IMR-90 (cell line): ENCODE measurements around the gene ANKUB1. TPM values are rescaled to one million over a fixed set of nuclear protein-coding genes. Genes with fewer than 3 reads are reported as not detected.

Experiments
- ATAC-seq: fragments of 200-7000 bp; cut with Tn5 transposase; 2 replicates; pipeline ENCODE4 v1.9.1; 2020; ENCODE audit warnings: low read depth, mild to moderate bottlenecking, moderate library complexity
- BruUV-seq: library from RNA; stranded (reverse); fragments of 400-500 nt; replicated peaks from 2 replicates; lab custom pipeline; 2021; lab: Mats Ljungman, UMichigan
- CTCF ChIA-PET: fragments of 300-600 bp; formaldehyde crosslinking; extraction: SDS; loops from one replicate; lab custom pipeline; 2021; ENCODE audit warnings: antibody characterized with exemption; lab: Yijun Ruan, JAX
- POLR2A ChIA-PET: fragments of 300-600 bp; sonication (Branson Sonifier 250); formaldehyde crosslinking; loops from one replicate; lab custom pipeline; 2022; ENCODE audit warnings: antibody characterized with exemption; ENCODE audit not compliant: unreplicated experiment; lab: Charles Lee
- DNase-seq: peaks from one replicate; pipeline ENCODE4 v3.0.0; 2013
- H2AFZ ChIP-seq: replicated peaks from 2 replicates; pipeline ENCODE3; 2013; ENCODE audit warnings: low read length, mild to moderate bottlenecking; ENCODE audit not compliant: poor library complexity
- H2AK5ac ChIP-seq: 2 replicates; pipeline ENCODE4 v1.6.1; 2013; ENCODE audit warnings: low read depth, low read length, inconsistent platforms
- H2AK9ac ChIP-seq: replicated peaks from 2 replicates; pipeline ENCODE3; 2013; ENCODE audit warnings: mild to moderate bottlenecking, low read depth, low read length, moderate library complexity; ENCODE audit not compliant: poor library complexity
- H2BK120ac ChIP-seq: 2 replicates; pipeline ENCODE4 v1.6.1; 2013; ENCODE audit warnings: low read depth, low read length, inconsistent platforms
- H2BK15ac ChIP-seq: 3 replicates; pipeline ENCODE4 v1.6.1; 2013; ENCODE audit warnings: low read depth, low read length, inconsistent platforms
- H2BK20ac ChIP-seq: 2 replicates; pipeline ENCODE4 v1.6.1; 2013; ENCODE audit warnings: low read depth, mild to moderate bottlenecking, inconsistent platforms, low read length, moderate library complexity
- H2BK5ac ChIP-seq: 2 replicates; pipeline ENCODE4 v1.6.1; 2013; ENCODE audit warnings: mild to moderate bottlenecking, low read depth, low read length, inconsistent platforms; ENCODE audit not compliant: poor library complexity, severe bottlenecking
- H3K14ac ChIP-seq: replicated peaks from 2 replicates; pipeline ENCODE4 v1.6.1; 2013; ENCODE audit warnings: low read depth, low read length, inconsistent platforms
- H3K18ac ChIP-seq: 2 replicates; pipeline ENCODE4 v1.6.1; 2013; ENCODE audit warnings: low read depth, low read length, control low read depth
- H3K23ac ChIP-seq: 2 replicates; pipeline ENCODE4 v1.6.1; 2013; ENCODE audit warnings: low read depth, low read length, inconsistent platforms
- H3K27ac ChIP-seq: 2 replicates; pipeline ENCODE4 v1.5.1; 2013; ENCODE audit warnings: mild to moderate bottlenecking, control low read depth, low read length; ENCODE audit not compliant: insufficient read depth
- H3K27me3 ChIP-seq: 2 replicates; pipeline ENCODE4 v1.6.1; 2013; ENCODE audit warnings: low read length; ENCODE audit not compliant: control insufficient read depth, insufficient read depth
- H3K36me3 ChIP-seq: 2 replicates; pipeline ENCODE4 v1.6.1; 2013; ENCODE audit warnings: low read length, mixed read lengths; ENCODE audit not compliant: control insufficient read depth, insufficient read depth
- H3K4ac ChIP-seq: 2 replicates; pipeline ENCODE4 v1.6.1; 2013; ENCODE audit warnings: low read depth, low read length, inconsistent platforms
- H3K4me1 ChIP-seq: 2 replicates; pipeline ENCODE4 v1.6.1; 2013; ENCODE audit warnings: low read length, mixed read lengths; ENCODE audit not compliant: control insufficient read depth, insufficient read depth
- H3K4me2 ChIP-seq: 2 replicates; pipeline ENCODE4 v1.6.1; 2013; ENCODE audit warnings: low read depth, mild to moderate bottlenecking, control low read depth, low read length, moderate library complexity
- H3K4me3 ChIP-seq: 2 replicates; pipeline ENCODE4 v1.5.1; 2013; ENCODE audit warnings: low read depth, mild to moderate bottlenecking, control low read depth, low read length, moderate library complexity; ENCODE audit not compliant: insufficient read depth
- H3K56ac ChIP-seq: 2 replicates; pipeline ENCODE4 v1.6.1; 2013; ENCODE audit warnings: low read length, inconsistent platforms; ENCODE audit not compliant: insufficient read depth; ENCODE audit errors: extremely low read depth
- H3K79me1 ChIP-seq, 2 experiments: 2 replicates each; pipeline ENCODE4 v1.6.1; 2013; ENCODE audit warnings: low read length in 2 of 2, inconsistent platforms in 1 of 2, low read depth in 1 of 2
- H3K9ac ChIP-seq: 2 replicates; pipeline ENCODE4 v1.6.1; 2013; ENCODE audit warnings: low read depth, low read length, control low read depth
- H3K9me1 ChIP-seq: 2 replicates; pipeline ENCODE4 v1.6.1; 2013; ENCODE audit warnings: low read length, inconsistent platforms; ENCODE audit not compliant: insufficient read depth
- H3K9me3 ChIP-seq: 2 replicates; pipeline ENCODE4 v1.6.1; 2013; ENCODE audit warnings: low read length; ENCODE audit not compliant: control insufficient read depth, insufficient read depth
- H4K20me1 ChIP-seq: 2 replicates; pipeline ENCODE4 v1.6.1; 2013; ENCODE audit warnings: low read length, inconsistent platforms; ENCODE audit not compliant: insufficient read depth
- H4K5ac ChIP-seq: 2 replicates; pipeline ENCODE4 v1.6.1; 2013; ENCODE audit warnings: mild to moderate bottlenecking, low read depth, low read length, control low read depth
- H4K8ac ChIP-seq, 2 experiments: 2 replicates each; pipeline ENCODE4 v1.6.1; 2013; ENCODE audit warnings: low read depth in 2 of 2, low read length in 2 of 2, control low read depth in 1 of 2, inconsistent platforms in 1 of 2
- H4K91ac ChIP-seq: 2 replicates; pipeline ENCODE4 v1.6.1; 2013; ENCODE audit warnings: low read depth, low read length, inconsistent platforms; ENCODE audit not compliant: insufficient read depth
- BHLHE40 ChIP-seq: fragments of 150-350 bp; IDR thresholded peaks from 2 replicates; pipeline ENCODE4 v1.6.1; 2016; ENCODE audit warnings: mild to moderate bottlenecking, low read depth, low read length
- CHD1 ChIP-seq: IDR thresholded peaks from 2 replicates; pipeline ENCODE4 v1.6.1; 2012; ENCODE audit warnings: low read depth, low read length, improper control_type of control experiment
- FOS ChIP-seq: fragments of 150-350 bp; IDR thresholded peaks from 2 replicates; pipeline ENCODE4 v1.6.1; 2016; ENCODE audit warnings: low read depth, low read length
- MXI1 ChIP-seq: IDR thresholded peaks from 2 replicates; pipeline ENCODE4 v1.6.1; 2012; ENCODE audit warnings: low read depth, mild to moderate bottlenecking, low read length, moderate library complexity, borderline replicate concordance
- NFE2L2 ChIP-seq: fragments of 150-350 bp; IDR thresholded peaks from 2 replicates; pipeline ENCODE4 v1.6.1; 2016; ENCODE audit warnings: low read depth, mild to moderate bottlenecking, low read length
- POLR2A ChIP-seq: IDR thresholded peaks from 2 replicates; pipeline ENCODE4 v1.6.1; 2012; ENCODE audit warnings: mild to moderate bottlenecking, low read depth, low read length
- RAD21 ChIP-seq: IDR thresholded peaks from 2 replicates; pipeline ENCODE4 v1.6.1; 2012; ENCODE audit warnings: low read length, improper control_type of control experiment
- RCOR1 ChIP-seq: IDR thresholded peaks from 2 replicates; pipeline ENCODE4 v1.6.1; 2012; ENCODE audit warnings: mild to moderate bottlenecking, low read length, improper control_type of control experiment; ENCODE audit not compliant: insufficient replicate concordance
- RFX5 ChIP-seq: IDR thresholded peaks from 2 replicates; pipeline ENCODE4 v1.8.0; 2012; ENCODE audit warnings: low read depth, mild to moderate bottlenecking, low read length, moderate library complexity
- SMC3 ChIP-seq: fragments of 150-350 bp; IDR thresholded peaks from 2 replicates; pipeline ENCODE4 v1.6.1; 2016; ENCODE audit warnings: low read depth, mild to moderate bottlenecking, antibody characterized with exemption, low read length, moderate library complexity
- WGBS, 2 experiments: methylation state at CpG; one replicate each; pipeline versions ENCODE4 v1.1.5 to v1.1.7; 2013; ENCODE audit warnings: missing lambda C conversion rate in 2 of 2; ENCODE audit not compliant: insufficient read length in 1 of 2; ENCODE audit errors: extremely low coverage in 2 of 2; 5-methylcytosine and 5-hydroxymethylcytosine counted together
- dilution Hi-C: fragments of 300-500 bp; cut with HindIII; formaldehyde crosslinking; loops from one replicate; pipeline ENCODE4 v1.14.3; 2018; ENCODE audit warnings: low sequenced_read_pairs; ENCODE audit not compliant: unreplicated experiment
- in situ Hi-C: fragments of 300-500 bp; cut with MboI; formaldehyde crosslinking; loops from 3 replicates; pipeline ENCODE4 v1.14.3; 2019; ENCODE audit warnings: low sequenced_read_pairs, inconsistent platforms, mixed read lengths
- intact Hi-C: fragments of 100-400 bp; cut with micrococcal nuclease; formaldehyde crosslinking; loops from 2 replicates; pipeline ENCODE4 v1.10.0; 2022
- polyA plus RNA-seq, 3 experiments: library from polyadenylated mRNA; depleted of rRNA; stranded (reverse); fragments of >200 nt; gene quantifications; 2 replicates each; pipeline ENCODE4 v1.2.3, GENCODE V29; 2012; ENCODE audit warnings: low replicate concordance in 1 of 3
- total RNA-seq: library from RNA; depleted of rRNA; stranded (reverse); fragments of >200 nt; gene quantifications from 2 replicates; pipeline ENCODE4 v1.2.3, GENCODE V29; 2012
- TF ChIP-seq, protein P1 (sequence below): conservative IDR thresholded peaks from 2 replicates; pipeline ENCODE4 v1.5.1; 2012; ENCODE audit warnings: mild to moderate bottlenecking, low read depth, low read length, improper control_type of control experiment
- TF ChIP-seq, protein P2 (sequence below): fragments of 150-350 bp; IDR thresholded peaks from 2 replicates; pipeline ENCODE4 v1.6.1; 2017; ENCODE audit warnings: mild to moderate bottlenecking, antibody characterized with exemption, low read length, low read depth

The ANKUB1 gene
- total and polyA plus RNA-seq, 2 of the 4 experiments (the other 2 are of a cell fraction), result not detected

DNA sequence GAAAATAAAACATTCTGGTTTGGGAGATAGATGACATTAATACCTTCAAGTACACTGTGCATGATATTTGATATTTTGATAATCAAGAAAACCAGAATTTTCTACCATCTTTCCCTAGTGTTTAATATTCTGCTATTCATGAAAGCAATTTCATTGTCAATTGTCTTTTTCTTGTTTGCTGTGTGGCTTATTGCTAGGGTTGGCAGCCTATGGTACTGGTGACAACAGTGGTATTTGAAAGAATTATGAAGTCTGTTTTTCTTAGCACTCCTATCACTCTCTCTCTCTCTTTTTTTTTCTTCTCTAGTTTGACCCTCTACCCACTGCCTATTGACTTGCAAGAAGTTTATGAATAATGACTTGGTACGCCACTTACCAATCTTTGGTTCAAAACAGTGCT, 36.0 kb upstream of the ANKUB1 start:
- TF ChIP-seq, protein P1, sequence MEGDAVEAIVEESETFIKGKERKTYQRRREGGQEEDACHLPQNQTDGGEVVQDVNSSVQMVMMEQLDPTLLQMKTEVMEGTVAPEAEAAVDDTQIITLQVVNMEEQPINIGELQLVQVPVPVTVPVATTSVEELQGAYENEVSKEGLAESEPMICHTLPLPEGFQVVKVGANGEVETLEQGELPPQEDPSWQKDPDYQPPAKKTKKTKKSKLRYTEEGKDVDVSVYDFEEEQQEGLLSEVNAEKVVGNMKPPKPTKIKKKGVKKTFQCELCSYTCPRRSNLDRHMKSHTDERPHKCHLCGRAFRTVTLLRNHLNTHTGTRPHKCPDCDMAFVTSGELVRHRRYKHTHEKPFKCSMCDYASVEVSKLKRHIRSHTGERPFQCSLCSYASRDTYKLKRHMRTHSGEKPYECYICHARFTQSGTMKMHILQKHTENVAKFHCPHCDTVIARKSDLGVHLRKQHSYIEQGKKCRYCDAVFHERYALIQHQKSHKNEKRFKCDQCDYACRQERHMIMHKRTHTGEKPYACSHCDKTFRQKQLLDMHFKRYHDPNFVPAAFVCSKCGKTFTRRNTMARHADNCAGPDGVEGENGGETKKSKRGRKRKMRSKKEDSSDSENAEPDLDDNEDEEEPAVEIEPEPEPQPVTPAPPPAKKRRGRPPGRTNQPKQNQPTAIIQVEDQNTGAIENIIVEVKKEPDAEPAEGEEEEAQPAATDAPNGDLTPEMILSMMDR, result no peak
- TF ChIP-seq FOS (no peak), MXI1 (no peak), RFX5 (no peak), NFE2L2 (no peak), POLR2A (no peak), SMC3 (no peak), RAD21 (no peak), CHD1 (no peak), BHLHE40 (no peak), RCOR1 (no peak)
- TF ChIP-seq, protein P2, sequence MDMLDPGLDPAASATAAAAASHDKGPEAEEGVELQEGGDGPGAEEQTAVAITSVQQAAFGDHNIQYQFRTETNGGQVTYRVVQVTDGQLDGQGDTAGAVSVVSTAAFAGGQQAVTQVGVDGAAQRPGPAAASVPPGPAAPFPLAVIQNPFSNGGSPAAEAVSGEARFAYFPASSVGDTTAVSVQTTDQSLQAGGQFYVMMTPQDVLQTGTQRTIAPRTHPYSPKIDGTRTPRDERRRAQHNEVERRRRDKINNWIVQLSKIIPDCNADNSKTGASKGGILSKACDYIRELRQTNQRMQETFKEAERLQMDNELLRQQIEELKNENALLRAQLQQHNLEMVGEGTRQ, result no peak
- H4K91ac ChIP-seq, result no peak overlapping the region
- no peaks in the 10 kb centered on the region for H3K36me3 ChIP-seq
- H4K5ac ChIP-seq, result no peak overlapping the region
- H3K79me1 ChIP-seq, result peaks cover 21 to 47% of the 10 kb centered on the region in 2 experiments
- no peak overlapping the region for H3K4ac ChIP-seq
- in situ Hi-C loops (no loop called here), dilution Hi-C loops (no loop called here), intact Hi-C loops (no loop called here)
- no peak overlapping the region for H3K4me3 ChIP-seq
- no peak overlapping the region for H2BK20ac ChIP-seq
- H3K4me2 ChIP-seq, result no peak overlapping the region
- no peak overlapping the region for H3K14ac ChIP-seq
- no peaks in the 10 kb centered on the region for H3K27me3 ChIP-seq
- BruUV-seq, result no TSS peak
- H2BK5ac ChIP-seq, result no peak overlapping the region
- H4K8ac ChIP-seq, result no peak overlapping the region
- peaks cover 13% of the 10 kb centered on the region; the same call in 1 of the 2 replicates for H4K20me1 ChIP-seq
- no peaks in the 10 kb centered on the region for H3K4me1 ChIP-seq
- no peak overlapping the region for H3K56ac ChIP-seq
- H2AFZ ChIP-seq, result no peak overlapping the region
- H3K27ac ChIP-seq, result no peak overlapping the region
- no peak overlapping the region for H2AK9ac ChIP-seq
- DNase-seq (no peak), ATAC-seq (no peak)
- no peak overlapping the region for H3K18ac ChIP-seq
- H2BK120ac ChIP-seq, result no peak overlapping the region
- no CpG with 5 or more reads among the region's 1 CpG for WGBS, 2 experiments
- POLR2A ChIA-PET, result no interaction called here
- no peak overlapping the region for H3K23ac ChIP-seq
- no peak overlapping the region for H2BK15ac ChIP-seq
- CTCF ChIA-PET, result no interaction called here
- no peaks in the 10 kb centered on the region for H3K9me1 ChIP-seq
- H2AK5ac ChIP-seq, result no peak overlapping the region
- no peak overlapping the region for H3K9ac ChIP-seq
- H3K9me3 ChIP-seq, result peaks cover 6% of the 10 kb centered on the region; the same call in 1 of the 2 replicates
